Activated naive CD8-positive, alpha-beta T cell treated with anti-CD3 and anti-CD28 coated beads for 36 hours (primary cell): ENCODE measurements around the gene HOXB7. TPM values are rescaled to one million over a fixed set of nuclear protein-coding genes. Genes with fewer than 3 reads are reported as not detected.
A peak's percentile ranks its signal among the peaks of the same experiment; 100 is the strongest.

Experiments
- DNase-seq: peaks from one replicate; pipeline ENCODE4 v3.0.0; 2021
- H3K27ac Mint-ChIP-seq: one replicate; pipeline ENCODE4 v1.8.0; 2022; ENCODE audit warnings: mild to moderate bottlenecking, moderate library complexity, mixed read lengths
- H3K27me3 Mint-ChIP-seq: one replicate; pipeline ENCODE4 v1.8.0; 2022; ENCODE audit warnings: mild to moderate bottlenecking, mixed read lengths
- H3K36me3 Mint-ChIP-seq: one replicate; pipeline ENCODE4 v1.8.0; 2021; ENCODE audit warnings: mild to moderate bottlenecking, mixed read lengths
- H3K4me1 Mint-ChIP-seq: one replicate; pipeline ENCODE4 v1.8.0; 2021; ENCODE audit warnings: mixed read lengths
- H3K4me3 Mint-ChIP-seq: one replicate; pipeline ENCODE4 v1.8.0; 2022; ENCODE audit warnings: mild to moderate bottlenecking, moderate library complexity, mixed read lengths
- H3K9me3 Mint-ChIP-seq: one replicate; pipeline ENCODE4 v1.8.0; 2022; ENCODE audit warnings: mixed read lengths
- total RNA-seq, 2 experiments: library from RNA; stranded (reverse); gene quantifications; one replicate each; pipeline ENCODE4 v1.2.3, GENCODE V29; 2021

Gene HOXB7
- total RNA-seq, 2 experiments from 2014 or later = 0.62 to 1.4 TPM

DNA sequence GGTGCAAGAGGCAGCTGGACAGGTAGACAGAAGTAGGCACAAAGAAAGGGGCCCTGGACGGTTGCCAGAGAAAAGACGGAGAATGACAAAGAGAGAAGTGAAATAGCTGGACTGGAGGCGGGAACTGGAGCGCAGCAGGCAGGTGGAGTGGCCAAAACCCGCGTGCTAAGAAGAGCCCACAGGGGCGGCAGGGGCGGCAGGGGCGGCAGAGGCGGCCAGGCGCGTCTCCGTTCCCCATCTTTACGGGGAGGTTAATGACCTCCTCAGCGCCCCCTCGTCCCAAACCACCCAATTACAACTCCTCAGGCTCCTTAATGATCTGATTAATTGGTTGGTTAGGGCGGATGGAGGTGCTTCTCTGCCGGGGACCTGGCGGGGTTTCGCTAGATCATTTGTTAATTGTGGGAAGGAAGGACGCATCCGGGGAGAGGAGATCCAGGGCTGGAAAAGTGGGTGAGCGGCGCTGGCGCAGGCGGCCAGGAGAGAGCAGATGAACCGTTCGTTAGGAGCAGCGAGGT lies 30.8 kb upstream of the HOXB7 start:
- DNase-seq = no peak
- Mint-ChIP-seq H3K9me3 (no peaks in the 10 kb centered on the region), H3K4me3 (no peak overlapping the region), H3K27ac (no peak overlapping the region), H3K4me1 (peaks cover 12% of the 10 kb centered on the region), H3K27me3 (peaks cover 97% of the 10 kb centered on the region), H3K36me3 (no peaks in the 10 kb centered on the region)

DNA sequence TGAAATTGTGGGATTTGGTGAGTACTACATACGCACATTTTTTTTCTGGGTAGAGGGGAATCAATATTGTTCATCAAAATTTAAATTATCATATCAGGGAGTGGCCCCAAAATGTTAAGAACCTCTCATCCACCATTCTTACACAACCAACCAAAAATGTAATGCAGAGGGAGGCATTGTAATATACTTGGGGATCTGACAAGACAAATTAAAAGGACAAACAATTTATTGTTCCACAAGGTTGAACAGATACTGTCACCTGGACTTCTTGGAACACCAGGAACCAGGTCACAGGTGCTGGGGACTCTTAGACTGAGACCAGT lies 30.0 kb upstream of the HOXB7 start:
- Mint-ChIP-seq H3K27ac (no peak overlapping the region), H3K27me3 (peaks cover 97% of the 10 kb centered on the region), H3K4me1 (peaks cover 17% of the 10 kb centered on the region)

DNA sequence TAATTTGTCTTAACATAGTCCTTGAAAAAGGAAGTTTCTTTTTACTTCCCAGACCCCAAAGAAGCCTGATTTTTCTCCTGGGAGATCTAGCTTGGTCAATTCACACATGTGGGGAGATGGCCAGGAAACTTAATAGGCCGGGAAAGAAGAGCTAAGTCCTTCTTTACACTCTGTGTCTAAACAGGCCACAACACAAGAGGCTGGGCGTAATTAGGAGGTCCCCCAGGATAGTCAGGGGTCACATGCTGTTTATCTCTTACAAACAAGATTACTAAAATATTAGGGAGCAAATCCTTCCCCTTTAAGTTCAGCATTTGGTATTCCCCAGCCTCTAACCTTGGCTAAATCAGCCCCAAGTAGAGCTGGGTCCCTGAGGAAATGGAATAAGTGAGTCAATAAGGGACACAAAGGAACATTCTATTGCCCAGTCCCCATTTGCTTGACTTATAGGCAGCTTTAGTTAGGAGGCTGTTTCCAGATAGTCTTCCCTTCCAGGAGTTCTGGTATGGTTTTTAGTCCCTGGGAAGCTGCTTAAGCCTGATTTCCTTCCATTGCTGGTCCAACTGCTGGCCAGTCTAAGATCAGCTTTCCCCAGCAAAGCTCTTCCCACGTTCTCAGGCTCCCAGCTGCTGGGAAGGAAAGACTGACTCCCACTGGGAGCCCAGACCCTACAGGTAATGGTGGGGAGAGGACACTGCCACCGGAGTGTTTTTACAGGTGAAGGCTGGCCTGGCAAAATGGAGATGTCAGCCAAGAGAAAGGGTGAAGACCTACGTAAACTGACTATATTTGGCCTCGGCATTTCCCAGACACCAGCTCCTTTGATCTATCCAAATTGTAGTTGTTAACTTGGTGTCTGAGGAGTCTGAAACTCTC lies 29.4 kb upstream of the HOXB7 start:
- no peak for DNase-seq
- Mint-ChIP-seq H3K4me3 (no peak overlapping the region), H3K27ac (no peak overlapping the region), H3K36me3 (no peaks in the 10 kb centered on the region), H3K27me3 (peaks cover 97% of the 10 kb centered on the region), H3K9me3 (no peaks in the 10 kb centered on the region), H3K4me1 (peaks cover 12% of the 10 kb centered on the region)

More for the DNA sequence above, 30.0 kb upstream of the HOXB7 start:
- no peak for DNase-seq
- H3K36me3 Mint-ChIP-seq = no peaks in the 10 kb centered on the region
- H3K4me3 Mint-ChIP-seq = no peak overlapping the region
- H3K9me3 Mint-ChIP-seq = no peaks in the 10 kb centered on the region

DNA sequence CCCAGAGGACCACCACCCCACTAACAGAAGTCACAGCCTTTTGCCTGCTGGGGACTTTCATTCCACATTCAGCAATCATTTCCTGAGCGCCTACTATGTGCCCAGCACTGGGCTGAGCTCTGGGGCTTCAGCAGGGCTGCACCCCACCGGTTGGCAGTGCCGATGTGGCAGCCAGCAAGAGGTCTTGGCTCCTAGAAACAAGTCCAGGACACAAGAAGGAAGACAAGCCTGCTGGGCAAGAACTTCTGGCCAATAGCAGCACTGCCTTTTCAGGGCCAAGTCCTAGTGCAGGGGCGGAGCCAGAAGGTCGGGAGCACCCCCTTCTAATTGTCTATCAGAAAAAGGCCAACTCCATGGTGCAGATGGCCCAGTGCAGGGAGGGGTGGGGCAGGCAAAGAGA lies 28.3 kb upstream of the HOXB7 start:
- H3K27me3 Mint-ChIP-seq = peaks cover 97% of the 10 kb centered on the region
- no peak overlapping the region for H3K27ac Mint-ChIP-seq
- no peaks in the 10 kb centered on the region for H3K36me3 Mint-ChIP-seq
- H3K9me3 Mint-ChIP-seq = no peaks in the 10 kb centered on the region
- H3K4me1 Mint-ChIP-seq = peaks cover 14% of the 10 kb centered on the region
- H3K4me3 Mint-ChIP-seq = no peak overlapping the region
- no peak for DNase-seq

DNA sequence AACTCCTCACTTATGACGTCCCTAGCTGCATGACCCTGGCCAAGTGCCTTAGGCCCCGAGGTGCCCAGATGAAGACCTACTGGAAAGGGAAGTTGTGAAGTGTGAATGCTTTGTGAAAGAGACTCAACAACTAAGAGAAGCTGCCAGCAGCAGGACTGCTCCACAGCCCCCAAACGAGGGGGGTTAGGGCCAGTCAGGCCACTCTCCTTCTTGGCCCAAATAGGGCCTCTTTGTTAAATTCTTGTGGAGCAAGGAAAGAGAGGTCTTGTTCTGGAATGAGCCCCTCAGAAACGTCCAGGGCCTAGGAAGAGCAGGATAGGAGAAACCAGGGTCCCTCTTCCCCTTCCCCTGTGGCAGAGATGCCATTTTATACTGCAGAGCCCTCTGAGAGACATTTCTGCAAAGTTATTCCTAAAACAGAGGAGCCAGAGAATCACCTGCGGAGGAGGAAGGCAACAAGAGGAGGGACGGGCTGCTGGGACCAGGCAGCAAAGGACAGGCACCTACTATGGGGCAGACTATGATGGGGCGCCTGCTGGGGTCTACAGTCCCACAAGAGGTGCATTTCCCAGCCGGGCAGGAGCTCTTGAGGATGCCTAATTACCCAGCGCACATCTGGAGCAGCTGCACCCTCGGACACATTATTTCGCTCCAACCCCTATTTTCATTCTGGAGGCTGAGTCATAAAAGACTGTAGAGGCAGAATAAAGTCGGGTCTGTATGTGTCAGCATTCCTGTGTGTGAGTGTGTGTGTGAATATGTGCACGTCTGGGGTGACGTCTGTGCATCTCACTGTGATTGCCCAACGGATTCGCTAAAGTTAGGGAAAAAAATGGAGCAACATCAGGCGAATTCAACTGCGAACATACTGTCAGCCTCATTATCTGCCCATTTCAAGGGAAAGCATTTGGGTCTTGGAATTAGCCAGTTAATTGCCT lies 26.8 kb upstream of the HOXB7 start:
- no peak overlapping the region for H3K4me3 Mint-ChIP-seq
- no peaks in the 10 kb centered on the region for H3K9me3 Mint-ChIP-seq
- no peak for DNase-seq
- no peaks in the 10 kb centered on the region for H3K36me3 Mint-ChIP-seq
- H3K27me3 Mint-ChIP-seq = peaks cover 95% of the 10 kb centered on the region
- no peak overlapping the region for H3K27ac Mint-ChIP-seq
- H3K4me1 Mint-ChIP-seq = peaks cover 17% of the 10 kb centered on the region

DNA sequence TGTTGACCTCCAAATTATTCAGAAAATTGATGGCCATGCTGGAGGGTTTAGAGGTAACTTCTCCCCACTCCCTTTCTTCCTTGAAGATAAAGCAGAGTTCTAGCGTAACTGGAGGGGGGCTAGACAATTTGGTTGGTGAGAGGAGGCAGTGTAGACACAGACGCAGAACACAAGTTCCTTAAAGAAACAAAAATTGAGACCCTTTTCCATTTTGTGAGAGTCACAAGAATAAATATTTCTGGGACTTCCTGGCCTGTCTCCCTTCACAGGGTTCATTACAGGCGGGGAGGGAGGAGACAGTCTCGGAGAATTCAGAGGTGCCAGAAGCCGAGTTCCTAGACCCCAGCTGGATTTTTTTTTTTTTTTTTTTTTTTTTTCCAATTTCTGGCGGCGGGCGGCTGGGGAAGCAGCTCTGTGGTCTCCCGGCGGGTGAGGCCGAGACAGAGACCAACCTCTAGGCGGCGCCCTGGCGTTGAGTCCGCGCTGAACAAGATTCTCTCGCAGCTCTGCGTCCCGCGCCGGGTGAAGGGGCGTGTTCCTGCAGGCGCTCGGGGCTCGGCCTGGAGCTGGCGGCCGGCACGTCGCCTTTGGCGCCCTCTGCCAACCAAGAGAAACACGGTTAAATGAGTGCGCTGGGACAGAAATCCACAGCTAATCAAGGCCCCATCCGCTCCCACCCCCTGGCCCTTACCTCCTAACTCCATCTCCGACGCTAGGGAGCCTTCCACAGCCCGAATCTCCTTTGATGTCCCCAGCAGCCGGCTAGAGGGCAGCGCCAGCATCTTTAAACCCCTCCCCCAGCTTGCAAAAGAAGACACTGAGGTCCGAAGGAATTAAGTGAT lies 25.6 kb upstream of the HOXB7 start:
- H3K4me3 Mint-ChIP-seq = no peak overlapping the region
- H3K4me1 Mint-ChIP-seq = peaks cover 15% of the 10 kb centered on the region

DNA sequence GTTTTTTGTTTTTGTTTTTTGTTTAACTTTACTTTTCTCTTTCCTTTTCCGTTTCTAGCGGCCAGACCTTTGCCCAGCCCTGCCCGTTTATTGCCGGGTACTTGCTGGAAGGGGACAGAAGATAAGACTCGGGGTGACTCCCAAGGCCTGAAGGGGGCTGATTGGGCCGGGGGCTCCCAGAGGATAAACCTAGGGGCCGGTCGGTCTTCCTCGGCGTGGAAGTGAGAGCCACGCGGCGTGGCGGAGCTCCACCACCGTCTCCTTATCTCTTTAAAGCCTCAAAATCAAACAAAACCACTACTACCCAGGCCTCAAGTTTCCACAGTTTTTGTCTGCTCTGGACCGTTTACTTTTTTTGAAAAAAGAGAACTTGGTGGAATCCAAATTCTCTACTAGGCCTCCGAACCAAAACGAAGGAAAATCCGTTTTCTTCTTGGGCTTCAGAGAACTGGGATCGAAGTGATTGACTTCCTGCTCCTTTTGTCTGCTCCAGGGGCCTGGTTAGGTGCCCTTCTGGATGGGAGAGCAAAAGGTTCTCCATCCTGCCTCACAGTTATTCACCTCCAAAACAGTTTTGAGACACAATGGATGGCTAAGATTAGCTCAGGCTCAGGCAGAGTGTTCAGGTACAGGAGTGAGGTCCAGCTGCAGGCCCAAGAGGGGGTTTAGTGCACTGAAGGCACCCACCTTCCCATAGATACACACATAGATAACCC lies 23.8 kb upstream of the HOXB7 start:
- Mint-ChIP-seq H3K9me3 (no peaks in the 10 kb centered on the region), H3K36me3 (no peaks in the 10 kb centered on the region), H3K27ac (no peak overlapping the region), H3K4me3 (peak overlapping the region; percentile 70), H3K4me1 (peaks cover 15% of the 10 kb centered on the region), H3K27me3 (peaks cover 98% of the 10 kb centered on the region)
- no peak for DNase-seq

More for the DNA sequence above, 25.6 kb upstream of the HOXB7 start:
- no peak overlapping the region for H3K27ac Mint-ChIP-seq
- peaks cover 95% of the 10 kb centered on the region for H3K27me3 Mint-ChIP-seq
- H3K36me3 Mint-ChIP-seq = no peaks in the 10 kb centered on the region
- H3K9me3 Mint-ChIP-seq = no peaks in the 10 kb centered on the region
- DNase-seq = peak; percentile 86

DNA sequence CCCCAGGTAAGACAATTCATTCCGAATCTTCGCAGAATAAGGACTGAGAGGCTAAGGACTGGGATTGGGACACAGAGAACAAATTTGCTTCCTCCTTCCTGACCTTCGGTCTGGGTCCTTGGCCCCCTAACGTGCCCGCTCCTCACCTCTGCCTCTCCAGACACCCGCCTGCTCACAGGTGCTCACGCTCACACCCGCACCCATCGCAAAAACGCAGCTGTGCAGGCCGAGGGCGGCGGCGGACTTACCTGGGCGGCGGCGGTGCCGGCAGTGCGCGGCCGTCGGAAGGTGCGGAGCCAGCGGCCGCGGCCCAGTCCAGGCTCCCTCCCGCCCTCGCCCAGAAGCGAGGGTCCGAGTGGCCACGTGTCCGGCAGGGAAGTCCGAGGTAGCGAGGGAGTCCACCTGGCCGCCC lies 22.5 kb upstream of the HOXB7 start:
- no peak overlapping the region for H3K4me3 Mint-ChIP-seq
- H3K27me3 Mint-ChIP-seq = peaks cover 98% of the 10 kb centered on the region
- H3K9me3 Mint-ChIP-seq = no peaks in the 10 kb centered on the region
- peaks cover 15% of the 10 kb centered on the region for H3K4me1 Mint-ChIP-seq
- H3K27ac Mint-ChIP-seq = no peak overlapping the region
- DNase-seq = no peak
- H3K36me3 Mint-ChIP-seq = no peaks in the 10 kb centered on the region

DNA sequence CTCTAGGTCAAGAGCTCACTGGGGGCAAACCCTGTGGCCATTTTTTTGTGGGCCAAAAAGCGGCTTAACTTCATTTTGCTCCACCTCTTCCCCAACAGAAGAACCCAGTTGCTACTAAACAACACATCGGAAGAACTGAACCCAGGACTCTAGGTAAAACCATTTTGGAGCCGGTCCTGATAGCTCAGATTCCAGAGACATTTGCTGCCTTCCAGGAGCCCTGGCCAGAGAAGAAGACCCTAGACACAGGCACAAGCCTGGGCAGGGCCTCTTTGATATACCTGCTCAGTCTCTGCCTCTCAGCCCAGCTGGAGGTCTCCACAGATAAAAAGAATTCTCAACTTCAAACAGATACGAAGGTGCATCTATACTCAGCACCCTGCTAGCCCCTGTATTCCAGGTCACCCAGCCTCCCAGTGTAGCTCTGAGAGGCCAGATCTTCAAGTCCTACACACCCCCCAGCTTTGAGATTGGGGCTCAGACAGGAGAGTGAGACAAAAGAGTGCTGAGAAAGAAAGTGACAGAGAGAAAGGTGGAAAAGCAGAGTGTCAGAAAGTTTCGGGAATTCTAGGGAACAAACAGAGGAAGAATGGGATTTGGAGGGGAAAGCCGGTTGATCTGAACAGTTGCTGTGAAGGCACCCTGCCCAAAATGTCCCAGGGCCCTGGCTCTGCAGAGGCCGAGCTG lies 21.9 kb upstream of the HOXB7 start:
- Mint-ChIP-seq H3K27ac (no peak overlapping the region), H3K36me3 (no peaks in the 10 kb centered on the region), H3K27me3 (peaks cover 98% of the 10 kb centered on the region), H3K4me3 (no peak overlapping the region), H3K9me3 (no peaks in the 10 kb centered on the region), H3K4me1 (peaks cover 15% of the 10 kb centered on the region)
- DNase-seq = no peak

DNA sequence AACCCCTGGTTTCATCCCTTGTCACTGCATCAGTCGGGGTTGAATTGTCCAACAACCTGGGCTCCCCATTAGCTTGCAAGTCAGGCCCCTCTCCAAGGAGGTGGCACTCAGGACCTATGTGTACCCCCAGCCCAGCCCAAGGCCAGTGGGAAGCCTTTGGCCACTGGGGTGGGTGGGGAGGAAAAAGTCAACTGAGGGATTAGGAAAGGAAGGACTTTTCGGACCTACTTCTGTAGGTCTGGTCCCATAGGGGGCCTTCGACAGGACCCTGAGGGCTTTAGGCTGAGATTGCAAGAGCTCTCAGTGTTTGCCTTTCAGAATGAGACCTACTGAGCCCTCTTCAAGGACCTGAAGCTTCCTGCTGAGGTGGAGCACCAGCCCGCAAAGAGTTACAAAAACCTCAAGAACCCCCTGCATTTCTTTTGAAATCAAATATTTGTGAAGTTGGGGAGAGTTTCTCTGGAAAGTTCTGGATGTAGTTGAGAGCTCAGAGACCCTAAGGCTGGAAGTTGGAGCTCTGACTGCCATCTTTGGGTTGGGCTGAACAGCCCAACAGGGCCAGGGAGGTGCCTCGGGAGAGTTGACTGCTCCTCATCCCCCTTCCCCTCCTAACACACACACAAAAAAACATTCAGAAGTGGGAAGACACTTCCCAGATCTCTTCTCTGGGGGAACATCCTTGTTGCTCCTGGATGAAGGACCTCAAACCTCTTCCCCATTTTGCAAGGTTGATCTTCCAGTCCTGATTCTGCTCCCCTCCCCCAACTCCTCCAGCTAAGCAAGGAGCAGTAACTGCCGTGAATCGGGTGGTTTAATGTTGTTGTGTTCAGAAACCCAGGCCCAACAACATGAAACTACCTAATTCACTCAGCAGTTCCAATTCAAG lies 21.1 kb upstream of the HOXB7 start:
- H3K36me3 Mint-ChIP-seq = no peaks in the 10 kb centered on the region
- H3K4me3 Mint-ChIP-seq = no peak overlapping the region
- H3K27ac Mint-ChIP-seq = no peak overlapping the region
- no peaks in the 10 kb centered on the region for H3K9me3 Mint-ChIP-seq
- peaks cover 17% of the 10 kb centered on the region for H3K4me1 Mint-ChIP-seq
- peaks cover 98% of the 10 kb centered on the region for H3K27me3 Mint-ChIP-seq
- DNase-seq = no peak

DNA sequence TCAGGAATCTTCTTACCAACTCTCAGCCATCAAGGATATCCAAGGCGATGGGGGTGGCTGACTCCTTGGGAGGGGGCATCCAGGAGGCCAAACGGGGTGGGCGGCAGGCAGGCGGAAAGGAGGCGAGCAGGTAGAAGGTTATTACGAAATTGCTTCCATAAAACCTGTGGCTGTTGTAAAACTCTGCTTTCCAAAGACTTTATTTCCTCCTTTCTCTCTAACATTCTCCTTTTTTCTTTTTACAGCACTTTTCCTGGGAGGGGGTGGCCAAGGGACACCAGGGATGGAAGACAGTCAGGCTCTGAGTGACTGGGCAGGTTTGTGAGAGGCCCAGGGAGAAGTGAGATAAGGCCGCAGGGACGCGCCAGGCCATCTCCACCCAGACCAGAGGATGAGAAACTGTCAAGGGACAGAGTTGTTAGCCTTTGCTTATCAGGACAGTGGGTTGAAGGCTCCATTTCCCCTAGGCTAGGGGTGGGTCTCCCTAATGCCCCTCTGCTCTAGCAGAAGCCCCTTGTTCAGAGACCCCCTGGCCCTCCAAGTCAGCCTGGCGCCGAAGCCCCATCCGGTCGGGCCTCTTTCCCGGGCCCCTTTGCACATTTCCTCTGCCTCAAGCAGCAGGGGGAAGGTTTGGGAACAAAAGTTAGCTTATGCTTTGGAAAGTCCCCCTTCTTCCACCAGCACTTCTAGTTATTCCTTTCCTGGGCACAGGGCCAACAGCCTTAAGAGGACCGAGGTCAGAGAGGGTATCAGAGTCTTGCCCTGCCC lies 20.3 kb upstream of the HOXB7 start:
- no peak overlapping the region for H3K27ac Mint-ChIP-seq
- H3K36me3 Mint-ChIP-seq = no peaks in the 10 kb centered on the region
- H3K4me1 Mint-ChIP-seq = peaks cover 14% of the 10 kb centered on the region
- H3K4me3 Mint-ChIP-seq = no peak overlapping the region
- H3K27me3 Mint-ChIP-seq = peaks cover 98% of the 10 kb centered on the region
- no peaks in the 10 kb centered on the region for H3K9me3 Mint-ChIP-seq
- DNase-seq = no peak
